ENCODE data around the gene GPR63.
"Not testable (repeated sequence)": the region's sequence is repeated elsewhere in the genome, so short reads cannot be mapped to it uniquely, and the experiment has no call there.

Gene GPR63

GRCh38 chr6:96837081-96837971, at the start of gene GPR63:
TSS of gene GPR63 (minus strand) at chr6:96837477. CDS start at chr6:96799731, 37,746 bp downstream.
- peak in 3 of 4 experiments; percentile 13 to 40 (median 24) for DNase-seq

GRCh38 chr6:96886519-96886918, 49.2 kb upstream of the GPR63 start:
- DNase-seq: no peak

DNA sequence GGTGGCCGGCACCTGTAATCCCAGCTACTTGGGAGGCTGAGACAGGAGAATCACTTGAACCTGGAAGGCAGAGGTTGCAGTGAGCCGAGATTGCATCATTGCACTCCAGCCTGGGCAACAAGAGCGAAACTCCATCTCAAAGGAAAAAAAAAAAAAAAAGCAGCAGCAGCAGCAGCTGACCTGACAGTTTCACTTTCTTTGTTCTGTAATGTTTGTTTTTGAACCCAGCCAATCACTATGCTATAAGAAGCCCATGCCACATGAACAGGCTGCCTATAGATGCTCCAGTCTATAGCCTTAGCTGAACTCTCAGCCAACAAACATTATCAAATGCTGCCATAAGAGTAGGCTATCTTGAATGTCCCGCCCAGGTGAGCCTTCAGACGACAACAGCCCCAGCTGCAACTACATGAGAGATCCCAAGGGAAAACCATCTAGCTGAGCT, 47.9 kb upstream of the GPR63 start:
- not testable (repeated sequence) for DNase-seq

- DNase-seq: no peak
Observed at GRCh38 chr6:96878143-96878542, 40.9 kb upstream of the GPR63 start.

DNA sequence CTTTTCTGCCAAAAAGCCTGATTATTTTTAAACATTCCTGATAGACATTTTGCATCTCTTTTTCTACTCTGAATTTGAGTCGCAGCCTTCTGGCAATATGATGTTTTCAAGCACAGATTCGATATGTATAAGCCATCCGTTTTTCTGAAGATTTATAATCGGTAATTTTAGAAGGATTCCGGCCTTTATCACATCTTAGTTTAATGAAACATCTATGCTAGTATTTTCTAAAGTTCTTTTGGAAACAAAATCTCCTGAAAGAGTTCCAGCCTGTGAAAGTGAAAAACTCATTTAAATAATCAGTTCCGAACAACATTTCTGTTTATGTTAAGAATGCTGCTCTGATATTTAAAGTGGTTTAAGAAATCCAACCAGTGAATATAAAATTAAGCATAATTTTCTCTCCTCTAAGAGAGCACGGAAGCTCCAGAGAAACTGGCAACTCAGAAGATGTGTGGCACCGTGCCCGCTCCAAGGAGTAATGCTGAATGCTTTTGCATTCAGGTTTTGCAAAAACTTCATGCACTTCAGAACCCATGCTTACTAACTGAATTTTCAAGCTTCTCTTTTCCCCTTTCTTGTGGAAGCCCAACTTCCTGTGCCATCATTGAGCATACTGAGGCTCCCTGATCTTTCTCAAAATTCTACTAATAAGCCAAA, 39.7 kb upstream of the GPR63 start:
- DNase-seq: no peak

GRCh38 chr6:96872976-96873375, 35.7 kb upstream of the GPR63 start:
- no peak for DNase-seq

DNA sequence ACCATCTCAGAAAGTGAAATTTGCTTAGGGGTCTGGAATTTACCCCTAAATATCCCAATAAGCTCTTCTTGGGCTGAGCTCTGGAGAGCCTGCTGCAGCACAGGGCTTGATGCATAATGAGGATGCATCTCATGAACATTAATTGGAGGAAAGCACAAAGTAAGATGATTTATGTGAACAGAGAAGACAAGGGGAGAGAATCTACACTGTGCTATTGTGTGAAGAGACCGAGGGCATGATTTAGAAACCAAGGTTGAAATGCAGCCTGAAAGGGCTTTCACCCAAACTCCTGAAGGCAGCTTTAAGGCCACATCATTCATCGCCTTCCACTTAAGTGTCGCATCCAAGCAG, 27.8 kb upstream of the GPR63 start:
- no peak for DNase-seq

GRCh38 chr6:96864216-96865054, 27.2 kb upstream of the GPR63 start:
- DNase-seq: no peak

DNA sequence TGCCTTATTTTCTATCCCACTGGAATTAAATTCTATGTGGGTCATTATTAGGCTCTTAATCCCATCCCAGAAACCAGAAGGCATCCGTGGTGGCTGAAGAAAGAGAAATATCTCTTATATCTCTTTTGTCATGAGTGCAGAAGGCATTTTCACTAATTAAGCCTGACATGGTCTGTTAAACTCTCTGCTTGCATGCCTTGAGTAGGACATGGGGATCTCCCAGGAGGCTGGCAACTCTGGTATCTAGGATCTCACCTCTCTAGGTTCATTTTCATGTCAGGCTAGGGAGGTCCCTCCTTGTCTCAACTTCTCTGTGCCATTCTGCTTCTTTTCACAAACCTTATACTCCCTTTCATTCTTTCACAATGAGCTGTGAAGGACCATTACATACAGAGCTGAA, 25.3 kb upstream of the GPR63 start:
- DNase-seq: no peak

GRCh38 chr6:96861588-96861987, 24.3 kb upstream of the GPR63 start:
- no peak for DNase-seq

DNA sequence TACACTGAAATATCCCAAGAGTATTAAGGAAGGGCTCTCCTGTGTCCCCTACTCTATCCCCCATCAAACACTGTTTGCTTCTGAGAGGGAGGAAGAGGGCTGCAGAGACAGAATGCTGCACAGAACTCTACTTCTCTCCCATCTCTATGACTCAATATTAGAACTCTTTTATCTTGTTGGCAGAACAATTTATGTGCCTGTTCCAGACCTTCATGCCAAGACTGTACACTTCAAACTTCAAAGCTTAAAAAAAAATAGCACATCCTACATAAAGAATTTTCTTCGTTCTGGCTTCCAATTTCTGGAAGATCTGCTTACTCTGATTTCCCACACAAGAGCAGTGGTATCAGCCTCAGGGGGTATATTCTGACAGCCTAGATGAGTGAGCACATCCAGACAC, 19.6 kb upstream of the GPR63 start:
- no peak for DNase-seq

DNA sequence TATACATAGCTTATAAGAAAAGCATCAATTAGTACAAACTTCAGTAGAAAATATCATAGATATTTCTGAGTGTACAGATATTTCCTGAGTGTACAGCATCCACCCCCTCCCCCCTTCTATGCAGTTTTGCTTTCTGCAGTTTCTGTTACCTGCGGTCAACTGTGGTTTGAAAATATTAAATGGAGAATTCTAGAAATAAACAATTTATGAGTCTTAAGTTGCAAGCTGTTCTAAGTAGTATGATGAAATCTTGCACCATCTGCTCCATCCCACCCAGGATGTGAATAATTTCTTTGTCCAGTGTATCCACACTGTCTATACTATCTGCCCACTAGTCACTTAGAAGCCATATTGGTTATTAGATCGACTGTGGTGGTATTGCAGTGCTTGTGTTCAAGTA, 15.8 kb upstream of the GPR63 start:
- DNase-seq: no peak

DNA sequence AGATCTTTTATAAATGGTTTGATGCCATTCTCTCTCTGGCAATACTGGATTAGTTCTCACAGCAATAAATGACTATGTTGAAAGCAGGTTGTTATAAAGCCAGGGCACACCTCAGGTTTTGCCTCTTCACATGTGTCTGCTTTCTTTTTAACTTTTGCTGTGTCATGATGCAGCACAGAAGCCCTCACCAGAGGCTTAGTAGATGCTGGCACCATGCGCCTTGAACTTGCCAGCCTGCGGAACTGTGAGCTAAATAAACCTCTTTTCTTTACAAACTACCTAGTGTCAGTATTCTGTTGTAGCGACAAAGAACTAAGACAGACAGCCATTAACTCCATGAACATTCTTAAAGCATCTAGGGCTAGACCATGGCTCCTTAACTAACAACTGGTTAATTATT, 15.3 kb upstream of the GPR63 start:
- DNase-seq: no peak

- DNase-seq: no peak
Observed at GRCh38 chr6:96851858-96852257, 14.6 kb upstream of the GPR63 start.

- DNase-seq: no peak
Observed at GRCh38 chr6:96849615-96850014, 12.3 kb upstream of the GPR63 start.

- no peak for DNase-seq
Observed at GRCh38 chr6:96844530-96844929, 7.3 kb upstream of the GPR63 start.

DNA sequence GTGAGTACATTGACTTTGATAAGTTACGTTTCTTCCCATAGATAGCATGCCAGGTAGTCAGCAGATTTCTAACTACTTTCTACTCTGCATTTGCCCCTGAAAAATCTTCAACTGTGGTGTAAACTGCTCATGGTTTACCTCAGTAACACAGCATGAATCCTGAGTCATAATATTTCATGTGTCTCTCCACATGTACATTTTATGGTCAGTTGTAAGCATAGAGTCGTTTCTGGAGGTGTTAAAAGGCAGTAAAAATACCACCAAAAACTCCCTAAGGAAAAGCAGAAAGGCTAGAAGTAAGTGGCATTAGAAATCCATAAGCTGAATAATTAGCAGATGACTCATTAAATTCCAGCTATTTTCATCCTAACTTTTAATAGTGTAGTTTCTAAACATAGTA, 4.1 kb upstream of the GPR63 start:
- DNase-seq: no peak

GRCh38 chr6:96836631-96837080, 621 bp downstream of the GPR63 start:
- DNase-seq: no peak

DNA sequence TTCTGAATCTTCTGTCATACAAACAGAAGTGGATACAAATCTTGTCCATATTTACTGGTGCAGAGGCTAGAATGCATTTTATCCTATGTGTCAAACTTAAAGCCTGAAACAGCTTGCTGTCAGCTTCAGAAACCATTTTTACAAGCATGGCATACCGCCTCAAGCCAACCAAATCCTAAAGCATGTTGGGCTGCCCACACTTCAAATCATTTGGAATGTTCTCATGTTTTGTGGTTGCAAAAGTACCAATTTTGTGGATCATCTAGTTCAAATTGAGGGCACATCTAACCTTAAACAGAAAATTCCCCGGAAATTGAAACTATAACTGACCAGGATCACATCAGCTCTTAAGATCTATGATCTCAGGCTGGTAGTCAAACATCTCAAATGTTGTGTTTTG, 3.2 kb downstream of the GPR63 start:
- no peak for DNase-seq

DNA sequence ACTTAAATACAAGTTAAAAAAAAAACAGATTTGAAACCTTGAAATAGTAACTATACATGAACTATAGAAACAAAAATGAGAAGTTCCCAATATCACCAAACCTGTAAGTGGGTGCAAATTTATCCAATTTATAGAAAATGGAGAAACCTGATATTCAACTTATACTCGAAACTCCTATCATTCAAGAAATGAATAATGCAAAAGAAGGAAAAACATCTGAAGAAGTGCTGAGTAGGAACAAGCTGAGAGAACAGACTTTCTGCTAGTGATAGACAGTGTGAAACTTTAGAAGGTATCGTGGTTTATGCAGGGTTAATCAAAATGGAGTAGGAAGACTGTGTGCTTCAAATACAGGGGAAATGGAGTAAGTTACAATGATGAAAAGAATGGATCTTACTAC, 4.5 kb downstream of the GPR63 start:
- DNase-seq: no peak

GRCh38 chr6:96826865-96827264, 10.4 kb downstream of the GPR63 start:
- no peak for DNase-seq

DNA sequence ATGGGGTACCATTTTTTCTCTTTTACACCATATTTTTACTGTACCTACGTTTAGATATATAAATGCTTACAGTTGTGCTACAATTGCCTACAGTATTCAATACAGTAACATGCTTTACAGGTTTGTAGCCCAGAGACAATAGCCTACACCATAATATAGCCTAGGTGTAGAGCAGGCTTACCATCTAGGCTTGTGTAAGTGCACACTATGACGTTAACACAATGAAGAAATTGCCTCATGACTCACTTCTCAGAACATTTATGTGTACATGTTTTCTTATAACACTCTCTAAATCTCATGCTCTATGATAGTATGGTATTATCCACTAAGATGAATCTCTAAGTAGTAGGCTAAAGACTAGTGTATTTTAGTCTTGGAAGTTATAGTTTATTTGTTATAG, 13.5 kb downstream of the GPR63 start:
- no peak for DNase-seq

DNA sequence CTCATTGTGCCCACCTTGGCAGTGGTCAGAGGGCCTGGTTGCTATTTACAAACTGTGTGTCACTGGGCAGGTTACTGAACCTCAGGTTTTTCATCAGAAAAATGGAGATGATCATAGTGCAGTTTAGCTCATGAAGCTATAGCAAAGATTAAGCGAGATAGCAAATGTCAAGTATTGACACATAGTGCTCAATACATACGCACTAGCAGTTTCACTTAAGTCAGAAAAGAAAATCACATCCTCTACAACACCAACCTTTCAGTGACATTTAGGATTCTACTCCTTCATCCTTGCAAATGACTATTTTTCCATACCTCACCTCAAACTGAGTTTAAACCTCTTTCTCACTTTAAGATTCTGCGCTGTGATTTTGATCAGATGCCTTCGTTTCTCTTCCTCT, 16.2 kb downstream of the GPR63 start:
- DNase-seq: no peak
